Measurements from ENCODE around the gene ATP9B.

GRCh38 chr18:79409313-79409712 is 340.1 kb downstream of the ATP9B start:
- TF ChIP-seq, protein P1, sequence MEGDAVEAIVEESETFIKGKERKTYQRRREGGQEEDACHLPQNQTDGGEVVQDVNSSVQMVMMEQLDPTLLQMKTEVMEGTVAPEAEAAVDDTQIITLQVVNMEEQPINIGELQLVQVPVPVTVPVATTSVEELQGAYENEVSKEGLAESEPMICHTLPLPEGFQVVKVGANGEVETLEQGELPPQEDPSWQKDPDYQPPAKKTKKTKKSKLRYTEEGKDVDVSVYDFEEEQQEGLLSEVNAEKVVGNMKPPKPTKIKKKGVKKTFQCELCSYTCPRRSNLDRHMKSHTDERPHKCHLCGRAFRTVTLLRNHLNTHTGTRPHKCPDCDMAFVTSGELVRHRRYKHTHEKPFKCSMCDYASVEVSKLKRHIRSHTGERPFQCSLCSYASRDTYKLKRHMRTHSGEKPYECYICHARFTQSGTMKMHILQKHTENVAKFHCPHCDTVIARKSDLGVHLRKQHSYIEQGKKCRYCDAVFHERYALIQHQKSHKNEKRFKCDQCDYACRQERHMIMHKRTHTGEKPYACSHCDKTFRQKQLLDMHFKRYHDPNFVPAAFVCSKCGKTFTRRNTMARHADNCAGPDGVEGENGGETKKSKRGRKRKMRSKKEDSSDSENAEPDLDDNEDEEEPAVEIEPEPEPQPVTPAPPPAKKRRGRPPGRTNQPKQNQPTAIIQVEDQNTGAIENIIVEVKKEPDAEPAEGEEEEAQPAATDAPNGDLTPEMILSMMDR (IDR thresholded peaks at IDR 0.05): no peak
- no peak for TF ChIP-seq POLR2A (IDR thresholded peaks at IDR 0.05)

All from right lobe of liver (tissue), 4 donors.